Renal cortex interstitium (tissue), 11 donors: Measurements from ENCODE around the gene CORO1C. TPM values are rescaled to one million over a fixed set of nuclear protein-coding genes. Genes with fewer than 3 reads are reported as not detected.

Source experiments
- DNase-seq, 11 donors: peaks; one replicate each; pipeline ENCODE4 v3.0.0-alpha.2; 2013; ENCODE audit warnings: low read depth in 9 of 11, low spot score in 4 of 11; ENCODE audit errors: extremely low read depth in 1 of 11
- polyA plus RNA-seq, 3 donors: library from polyadenylated mRNA; unstranded; fragments of 120-200 nt; gene quantifications; one replicate each; pipeline ENCODE4 v1.2.1, GENCODE V29; 2013; ENCODE audit not compliant: insufficient read length in 3 of 3

The CORO1C gene
- polyA plus RNA-seq, 3 donors, result 56.2 to 65.8 (median 60.5) TPM

DNA sequence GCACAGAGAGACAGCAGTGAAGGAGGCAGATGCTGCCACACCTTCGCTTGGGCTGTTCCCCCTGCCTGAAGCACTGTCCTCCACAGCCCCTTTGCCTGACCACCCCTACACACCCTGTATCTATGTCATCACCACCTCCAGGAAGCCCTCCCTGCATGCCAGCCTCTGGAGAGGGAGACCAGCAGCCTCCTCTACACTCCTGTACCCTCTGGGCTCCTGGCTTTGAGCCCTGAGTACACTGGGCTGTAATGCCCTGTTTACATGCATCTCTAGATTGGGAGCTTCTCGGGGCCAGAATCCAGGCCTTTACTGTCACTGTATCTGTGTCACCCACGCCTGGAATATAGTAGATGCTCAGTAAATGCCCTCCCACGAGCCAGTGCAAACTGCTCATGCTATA lies 127.6 kb downstream of the CORO1C start:
- no peak for DNase-seq

DNA sequence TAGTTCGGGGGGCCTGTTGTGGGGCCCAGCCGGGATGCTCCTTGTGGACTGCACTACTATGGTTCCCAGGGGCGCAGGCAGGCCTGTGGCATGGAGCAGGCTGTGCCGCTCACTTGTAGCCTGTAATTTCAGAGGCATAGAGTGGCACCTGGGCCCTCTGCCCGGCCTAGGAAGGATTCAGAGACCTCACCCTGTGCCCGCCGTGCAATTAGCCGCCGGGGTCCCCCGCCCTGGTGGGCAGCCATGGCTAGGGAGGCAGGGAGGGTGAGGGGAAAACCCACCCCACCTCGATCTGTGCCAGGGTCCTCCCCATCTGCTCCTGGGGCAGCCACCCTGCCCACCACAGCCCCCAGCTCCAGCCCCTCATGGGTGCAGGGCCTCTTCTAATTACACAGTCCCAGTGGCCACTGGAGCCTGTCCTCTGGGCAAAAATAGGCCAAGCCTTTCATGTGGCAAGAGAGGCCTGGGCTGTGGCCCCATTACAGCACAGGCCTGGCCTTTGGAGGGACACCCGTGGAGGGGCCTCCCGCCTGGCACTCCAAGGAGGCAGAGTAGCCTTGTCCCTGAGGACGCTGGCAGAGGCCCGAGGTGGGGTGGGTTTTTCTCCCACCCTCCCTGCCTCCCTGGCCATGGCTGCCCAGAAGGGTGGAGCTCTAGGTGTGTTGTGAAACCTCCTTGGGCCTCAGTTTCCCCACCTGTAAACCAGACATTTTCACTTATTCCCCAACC lies 128.2 kb downstream of the CORO1C start:
- no peak for DNase-seq

DNA sequence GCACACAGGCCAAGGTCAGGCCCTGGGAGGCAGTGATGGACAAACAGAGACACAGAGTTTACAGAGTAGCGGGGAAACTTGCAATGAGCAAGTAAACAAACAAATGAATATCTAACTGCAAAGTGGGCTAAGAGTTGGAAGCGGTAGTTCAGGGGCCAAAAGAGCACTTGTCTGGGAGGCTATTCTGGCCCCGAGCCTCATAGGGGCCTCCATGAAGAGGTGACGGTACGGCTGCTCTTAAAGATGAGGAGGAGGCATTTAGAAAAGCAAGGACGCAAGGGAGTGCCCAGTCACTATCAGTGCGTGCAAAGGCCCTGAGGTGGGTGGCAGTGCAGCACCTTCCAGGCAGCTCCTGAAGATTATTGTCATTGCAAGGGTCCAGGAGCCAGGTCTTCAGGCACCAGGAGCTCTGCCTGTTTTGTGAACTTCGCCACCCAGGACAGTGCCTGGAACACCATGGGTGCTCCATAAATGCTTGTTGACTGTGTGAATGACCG lies 129.1 kb downstream of the CORO1C start:
- no peak for DNase-seq

DNA sequence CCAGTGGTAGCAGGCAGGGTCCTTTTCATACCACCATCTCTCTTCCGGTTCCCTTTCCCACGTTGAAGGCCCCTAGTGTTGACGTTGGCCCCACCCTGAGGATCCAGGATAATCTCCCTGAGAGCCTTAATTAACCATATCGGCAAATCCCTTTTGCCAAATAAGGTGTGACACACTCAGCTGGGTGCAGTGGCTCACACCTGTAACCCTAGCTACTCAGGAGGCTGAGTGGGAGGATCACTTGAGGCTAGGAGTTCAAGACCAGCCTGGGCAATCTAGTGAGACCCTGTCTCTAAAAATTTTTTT lies 130.7 kb downstream of the CORO1C start:
- DNase-seq, result no peak

DNA sequence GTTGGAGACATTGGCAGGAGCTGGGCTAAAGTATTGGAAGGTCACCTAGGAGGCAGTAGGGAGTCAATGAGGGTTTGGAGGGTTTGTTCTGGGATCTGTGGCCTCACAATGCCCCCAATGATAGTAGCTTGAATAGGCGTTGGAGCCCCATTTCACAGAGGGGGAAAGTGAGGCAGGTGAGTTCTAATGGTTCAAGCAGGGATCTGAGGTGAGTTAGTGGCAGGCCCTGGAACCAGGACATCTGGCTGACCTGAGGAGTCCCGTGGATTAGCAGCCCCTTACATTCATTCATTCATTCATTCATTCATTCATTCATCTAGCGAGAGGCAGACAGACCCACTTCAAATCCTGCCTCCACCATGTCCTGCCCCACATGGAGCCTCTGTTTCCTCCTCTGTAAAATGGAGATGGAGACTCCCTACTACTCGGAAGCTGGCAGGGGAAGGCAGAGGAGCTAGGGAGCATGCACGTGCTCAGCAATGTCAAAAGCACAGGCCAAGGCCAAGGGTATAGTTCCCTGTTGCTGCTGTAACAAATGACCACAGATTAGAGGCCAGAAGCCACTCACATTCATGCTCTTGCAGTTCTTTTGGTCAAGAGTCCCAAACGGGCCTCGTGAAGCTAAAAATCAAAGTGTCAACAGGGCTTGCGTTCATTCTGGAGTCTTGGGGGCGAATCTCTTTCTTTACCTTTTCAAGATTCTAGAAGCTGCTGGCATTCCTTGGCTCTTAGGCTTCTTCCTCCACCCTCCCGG lies 131.2 kb downstream of the CORO1C start:
- DNase-seq, result no peak

DNA sequence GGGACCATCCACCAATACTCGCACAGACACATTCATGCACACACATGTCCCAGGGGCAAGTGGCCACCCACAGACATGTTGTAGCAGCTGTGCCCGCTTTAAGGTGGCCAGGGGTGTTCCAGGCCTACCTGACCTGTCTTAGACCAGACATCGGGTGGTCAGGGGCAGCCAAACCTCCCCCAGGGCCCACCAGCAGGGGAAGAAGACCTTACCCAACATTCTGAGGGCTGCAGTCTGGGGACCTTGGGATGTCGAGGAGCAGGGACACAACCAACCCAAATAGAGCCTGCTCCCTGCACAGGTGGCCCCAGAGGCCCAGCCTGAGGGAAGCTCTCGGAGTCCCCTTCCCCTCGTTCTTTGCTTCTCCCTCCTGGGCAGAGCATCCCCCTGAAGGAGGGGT lies 131.8 kb downstream of the CORO1C start:
- DNase-seq, result no peak

DNA sequence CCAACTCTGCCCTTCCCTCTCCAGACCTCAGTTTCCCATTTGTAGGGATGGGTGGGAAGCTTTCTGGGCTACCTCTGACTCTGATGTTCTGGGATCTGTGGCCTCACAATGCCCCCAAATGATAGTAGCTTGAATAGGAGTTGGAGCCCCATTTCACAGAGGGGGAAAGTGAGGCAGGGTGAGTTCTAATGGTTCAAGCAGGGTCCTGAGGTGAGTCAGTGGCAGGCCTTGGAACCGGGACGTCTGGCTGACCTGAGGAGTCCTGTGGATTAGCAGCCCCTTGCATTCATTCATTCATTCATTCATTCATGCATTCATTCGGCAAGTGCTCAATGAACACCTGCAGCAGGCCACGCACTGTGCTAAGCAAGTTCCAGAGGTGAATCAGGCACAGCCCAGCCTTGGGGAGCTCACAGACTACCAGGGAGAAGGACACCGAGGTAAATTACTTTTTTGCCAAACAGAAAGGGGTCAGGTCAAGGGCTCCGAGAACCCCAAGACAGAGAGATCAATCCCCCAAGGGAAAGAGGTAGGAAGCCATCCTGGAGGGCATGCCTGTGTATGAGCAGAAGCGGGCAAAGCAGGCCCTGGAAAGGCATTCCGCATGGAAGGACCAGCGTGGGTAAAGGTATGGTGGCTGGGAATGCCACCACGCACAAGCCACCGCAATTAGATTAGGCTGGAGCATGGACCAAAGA lies 132.6 kb downstream of the CORO1C start:
- DNase-seq, result no peak

DNA sequence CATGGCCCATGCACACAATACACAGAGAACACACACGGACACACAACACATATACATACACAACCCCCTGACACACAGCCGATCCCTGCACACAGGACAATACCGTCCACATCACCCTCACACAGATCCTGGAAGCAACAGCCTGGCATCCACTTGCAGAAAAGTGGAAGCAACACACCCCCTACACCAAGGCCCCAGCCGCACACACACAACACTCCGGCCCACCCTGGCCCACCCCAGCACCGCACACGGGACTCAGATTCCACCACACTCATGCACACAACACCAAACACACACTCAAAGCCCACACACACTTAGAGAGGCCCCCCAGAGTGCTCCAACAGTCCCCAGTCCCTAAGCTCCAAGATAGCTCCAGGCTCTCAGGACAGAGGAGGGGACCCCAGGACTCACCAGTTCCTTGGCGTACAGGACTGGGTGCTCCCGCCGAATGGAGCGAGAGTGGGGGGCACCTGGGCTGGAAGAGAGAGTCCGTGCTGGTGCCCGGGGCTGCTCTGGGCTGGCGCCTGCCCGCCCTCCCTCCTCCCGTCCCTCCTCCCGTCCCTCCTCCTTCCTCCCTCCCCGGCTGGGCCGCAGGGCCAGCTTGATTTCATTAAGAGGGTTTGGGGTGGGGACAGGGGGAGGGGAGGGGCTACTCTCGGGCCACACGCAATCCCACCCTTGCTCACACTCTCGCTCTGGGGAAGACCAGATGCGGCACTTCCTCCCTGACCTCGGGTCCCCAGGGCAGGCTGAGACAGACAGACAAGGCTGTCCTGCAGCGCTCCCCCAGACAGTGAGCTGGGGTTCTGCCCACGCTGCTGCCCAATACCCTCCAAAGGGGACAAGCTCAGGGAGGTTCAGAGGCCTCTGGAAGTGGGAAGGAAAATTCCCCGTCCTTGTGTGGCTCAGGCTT lies 133.5 kb downstream of the CORO1C start, which contains the start of gene TMEM119:
Gene TMEM119 (minus strand): TSS at position 526 of the 913 bp plus-strand sequence. CDS start 5,701 bp downstream, outside the sequence.
- DNase-seq, result peak in 5 of 11 donors; percentile 48 to 62 (median 55)

DNA sequence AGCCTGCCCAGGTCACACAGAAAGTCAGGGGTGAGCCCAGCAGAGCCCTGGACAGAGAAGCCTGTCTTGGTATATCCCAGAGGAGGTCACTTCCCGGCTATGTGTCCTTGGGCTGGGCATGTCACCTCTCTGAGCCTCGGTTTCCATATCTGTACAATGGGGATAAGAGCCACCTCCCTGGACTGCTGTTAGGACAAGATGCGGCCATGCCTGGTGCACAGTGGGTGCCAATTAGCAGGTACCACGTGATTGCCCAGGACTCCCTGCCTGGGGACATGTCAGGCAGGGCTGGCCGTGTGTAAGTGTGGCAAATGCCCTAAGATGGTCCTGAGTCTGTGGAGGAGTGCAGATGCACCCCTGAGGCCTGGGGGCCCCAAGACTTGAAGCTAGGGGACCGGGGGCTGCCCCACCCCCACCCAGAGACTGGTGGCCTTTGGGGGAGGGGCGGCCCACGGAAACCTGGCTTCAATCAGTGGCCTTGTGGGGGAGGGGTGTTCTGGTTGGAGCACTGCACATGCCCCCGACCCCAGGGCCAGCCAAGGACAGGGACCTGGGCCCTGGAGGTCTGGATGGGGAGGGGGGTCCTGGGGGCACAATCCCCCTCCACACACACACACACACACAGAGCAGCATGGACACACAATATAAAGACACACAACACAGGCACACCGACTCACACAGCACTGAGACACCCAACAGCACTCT lies 134.3 kb downstream of the CORO1C start:
- no peak for DNase-seq

DNA sequence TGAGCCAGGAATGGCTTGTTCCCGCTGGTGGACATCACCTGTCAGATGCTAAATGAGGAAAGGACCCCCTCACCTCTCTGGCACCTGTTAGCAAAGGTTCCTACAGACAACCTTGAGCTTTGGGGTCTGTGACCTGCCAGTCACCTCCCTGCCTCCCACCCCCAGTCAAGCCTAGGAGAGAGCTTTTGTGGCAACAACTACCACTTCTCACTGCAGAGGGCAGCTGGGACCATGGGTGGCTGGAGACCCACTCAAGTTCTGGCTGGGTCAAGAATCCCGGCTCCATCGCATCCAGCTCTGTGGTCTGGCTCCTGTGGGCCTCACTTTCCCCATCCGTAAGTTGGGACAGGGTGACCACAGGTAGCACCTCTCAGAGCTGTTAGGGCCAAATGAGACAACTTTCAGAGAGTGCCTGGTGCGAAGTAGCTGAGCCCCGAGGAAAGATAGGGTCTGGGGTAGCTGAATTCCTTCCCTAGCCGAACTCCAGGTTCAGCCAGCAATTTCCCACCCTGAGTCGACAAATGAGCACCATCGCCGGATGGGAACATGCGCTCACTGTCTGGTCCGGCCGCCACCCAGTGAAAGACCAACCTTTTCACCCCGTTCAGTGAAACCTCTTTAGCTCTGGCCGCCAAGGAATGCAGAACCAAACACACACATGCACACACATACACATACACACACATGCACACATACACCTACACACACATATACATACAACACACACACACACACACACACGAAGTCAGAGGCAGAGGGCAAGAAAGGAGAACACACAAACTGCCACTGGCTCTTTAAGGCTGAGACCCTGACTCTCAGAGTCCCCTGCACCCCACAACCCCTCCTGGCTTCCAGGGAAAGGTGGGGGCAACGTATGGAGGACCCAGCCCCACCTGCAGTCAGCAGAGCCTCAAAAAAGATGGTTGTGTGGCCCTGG lies 135.3 kb downstream of the CORO1C start:
- no peak for DNase-seq

Other genes starting within 250 kb of the CORO1C start
- 1 to 10 TPM; 3.0 to 4.0 (median 3.7) TPM for gene FICD, start 216.2 kb downstream of the CORO1C start, polyA plus RNA-seq
- 10 to 100 TPM; 60.8 to 72.7 (median 61.6) TPM for gene SART3, start 170.3 kb downstream of the CORO1C start, polyA plus RNA-seq
- 100 to 1,000 TPM; 104 to 115 (median 112) TPM for gene ISCU, start 168.9 kb downstream of the CORO1C start, polyA plus RNA-seq
- gene TMEM119, start 133.4 kb downstream of the CORO1C start, polyA plus RNA-seq, result 10 to 100 TPM; 16.8 to 25.9 (median 17.6) TPM
- 1 to 10 TPM; 1.7 to 2.5 (median 2.3) TPM for gene SELPLG, start 97.6 kb downstream of the CORO1C start, polyA plus RNA-seq
- 10 to 100 TPM; 19.1 to 26.5 (median 21.3) TPM for gene SSH1, start 126.1 kb upstream of the CORO1C start, polyA plus RNA-seq
- 1 to 10 TPM in 1 of 3 donors, under 1 TPM in 2; 0.75 to 1.1 (median 0.92) TPM for gene DAO, start 148.6 kb upstream of the CORO1C start, polyA plus RNA-seq